WTC11 (cell line): ENCODE data around the gene PIGR. TPM values are rescaled to one million over a fixed set of nuclear protein-coding genes. Genes with fewer than 3 reads are reported as not detected.

Experiments used
- total RNA-seq: library from RNA; stranded (reverse); gene quantifications from 3 replicates; pipeline ENCODE4 v1.2.3, GENCODE V29; 2021

Gene PIGR
- total RNA-seq, 1 experiment from 2014 or later, result 1.9 TPM

Other genes starting within 250 kb of the PIGR start
- gene IL19, start 175.7 kb downstream of the PIGR start, total RNA-seq, result not detected in 3 replicates
- gene IL10, start 174.0 kb downstream of the PIGR start, total RNA-seq, result not detected in 3 replicates
- gene IL20, start 80.8 kb downstream of the PIGR start, total RNA-seq, result not detected in 3 replicates
- gene IL24, start 49.0 kb downstream of the PIGR start, total RNA-seq, result not detected in 3 replicates
- gene FCMR, start 24.5 kb downstream of the PIGR start, total RNA-seq, result 0.37 to 1.0 TPM (median 0.71 TPM) in 3 replicates
- gene FCAMR, start 24.0 kb upstream of the PIGR start, total RNA-seq, result not detected in 3 replicates
- gene C1orf116, start 86.3 kb upstream of the PIGR start, total RNA-seq, result 2.3 to 2.7 TPM (median 2.4 TPM) in 3 replicates
- 9.8 to 12.0 TPM (median 10.2 TPM) in 3 replicates for gene YOD1, start 104.7 kb upstream of the PIGR start, total RNA-seq
- gene PFKFB2, start 106.8 kb upstream of the PIGR start, total RNA-seq, result 16.8 to 21.0 TPM (median 20.9 TPM) in 3 replicates
- 0.26 to 0.30 TPM in 2 of 3 replicates, not detected in the other for gene C4BPB, start 142.4 kb upstream of the PIGR start, total RNA-seq
- 0.23 to 0.39 TPM (median 0.30 TPM) in 3 replicates for gene C4BPA, start 157.8 kb upstream of the PIGR start, total RNA-seq